ENCODE results near the gene GREM2. TPM values are rescaled to one million over a fixed set of nuclear protein-coding genes. Genes with fewer than 3 reads are reported as not detected.

GREM2 gene
- total RNA-seq, 2 donors from 2014 or later = 1.6 TPM

GRCh38 chr1:240496356-240496755 is 115.6 kb downstream of the GREM2 start:
- intact Hi-C loops (cut with DNase I) = no loop called here
- Histone ChIP-seq H3K27ac (no peak overlapping the region), H3K4me1 (replicated peaks) (no peaks in the 10 kb centered on the region), H3K4me3 (no peak overlapping the region), H3K9me3 (no peaks in the 10 kb centered on the region), H3K36me3 (no peaks in the 10 kb centered on the region), H3K27me3 (replicated peaks; ENCODE audit: insufficient read depth) (no peaks in the 10 kb centered on the region)
- WGBS = 92% methylated on average over 7 of the region's 7 CpGs
- TF ChIP-seq POLR2A (IDR thresholded peaks at IDR 0.05) = no peak
- no peak for TF ChIP-seq CTCF (IDR thresholded peaks at IDR 0.05)
- TF ChIP-seq POLR2AphosphoS5 (IDR thresholded peaks at IDR 0.05) = no peak
- no peak for DNase-seq (ENCODE audit: low spot score)

GRCh38 chr1:240495601-240496000 is 116.4 kb downstream of the GREM2 start:
- intact Hi-C loops (cut with DNase I) = no loop called here
- 63% methylated on average over 4 of the region's 4 CpGs for WGBS
- Histone ChIP-seq H3K27ac (no peak overlapping the region), H3K4me1 (replicated peaks) (no peaks in the 10 kb centered on the region), H3K4me3 (no peak overlapping the region), H3K9me3 (no peaks in the 10 kb centered on the region), H3K27me3 (replicated peaks; ENCODE audit: insufficient read depth) (no peaks in the 10 kb centered on the region), H3K36me3 (no peaks in the 10 kb centered on the region)
- no peak for TF ChIP-seq POLR2AphosphoS5 (IDR thresholded peaks at IDR 0.05)
- no peak for TF ChIP-seq POLR2A (IDR thresholded peaks at IDR 0.05)
- TF ChIP-seq CTCF (IDR thresholded peaks at IDR 0.05) = no peak
- DNase-seq (ENCODE audit: low spot score) = no peak

DNA sequence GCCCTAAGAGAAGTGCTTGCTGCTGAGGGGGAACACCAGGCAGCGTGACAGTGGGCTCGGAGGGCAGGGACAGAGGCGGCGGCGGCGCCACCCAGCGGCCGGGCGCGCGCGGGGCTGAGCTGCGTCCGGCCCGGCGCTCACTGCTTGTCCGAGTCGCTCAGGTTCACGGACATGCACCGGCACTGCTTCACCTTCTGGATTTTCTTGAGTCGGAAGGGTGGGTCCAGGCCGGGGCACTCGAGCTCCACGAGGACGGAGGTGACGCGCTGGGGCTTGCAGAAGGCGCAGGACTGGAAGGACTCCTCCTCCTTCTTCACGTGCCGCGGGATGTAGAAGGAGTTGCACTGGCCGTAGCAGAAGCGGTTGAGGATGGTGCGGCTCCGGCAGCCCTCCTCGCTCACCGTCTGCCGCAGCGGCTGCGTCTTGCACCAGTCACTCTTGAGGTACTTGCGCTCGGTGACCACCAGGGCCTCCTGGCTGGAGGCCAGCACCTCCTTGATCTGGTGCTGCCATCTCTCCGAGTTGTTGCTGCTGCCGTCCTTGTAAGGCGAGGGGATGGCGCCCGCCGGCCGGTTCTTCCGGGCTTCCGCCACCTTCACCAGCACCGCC is 119.0 kb downstream of the GREM2 start:
- WGBS = 52% methylated on average over 51 of the region's 52 CpGs
- no peak for TF ChIP-seq CTCF (IDR thresholded peaks at IDR 0.05)
- no peak for TF ChIP-seq POLR2AphosphoS5 (IDR thresholded peaks at IDR 0.05)
- TF ChIP-seq POLR2A (IDR thresholded peaks at IDR 0.05) = no peak
- DNase-seq (ENCODE audit: low spot score) = no peak
- Histone ChIP-seq H3K9me3 (no peaks in the 10 kb centered on the region), H3K4me1 (replicated peaks) (no peaks in the 10 kb centered on the region), H3K27me3 (replicated peaks; ENCODE audit: insufficient read depth) (no peaks in the 10 kb centered on the region), H3K4me3 (peak overlapping the region in 1 of 2 donors; percentile 9), H3K36me3 (no peaks in the 10 kb centered on the region), H3K27ac (no peak overlapping the region)
- intact Hi-C loops (cut with DNase I) = no loop called here

DNA sequence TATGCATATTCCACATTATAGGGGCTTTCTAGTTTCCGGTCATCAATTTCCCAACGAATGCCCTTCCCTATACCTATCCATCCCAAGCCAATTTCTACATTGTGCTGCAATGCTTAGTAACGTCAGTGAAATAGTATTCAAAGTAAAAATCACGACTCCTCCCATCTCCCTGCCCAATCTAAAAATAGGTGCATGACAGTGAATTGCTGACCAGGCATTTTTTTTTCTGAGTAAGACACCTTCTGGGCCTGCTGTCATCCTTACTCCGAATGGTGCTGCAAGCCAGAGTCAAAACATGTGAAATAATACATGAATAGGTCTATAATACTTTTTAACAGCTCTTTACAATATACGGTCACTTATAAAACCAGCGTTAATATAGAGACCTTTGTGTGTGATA is 120.2 kb downstream of the GREM2 start:
- H3K27me3 ChIP-seq (replicated peaks; ENCODE audit: insufficient read depth) = no peaks in the 10 kb centered on the region
- H3K27ac ChIP-seq = no peak overlapping the region
- H3K9me3 ChIP-seq = no peaks in the 10 kb centered on the region
- DNase-seq (ENCODE audit: low spot score) = no peak
- no peak for TF ChIP-seq CTCF (IDR thresholded peaks at IDR 0.05)
- no peak for TF ChIP-seq POLR2A (IDR thresholded peaks at IDR 0.05)
- no peak for TF ChIP-seq POLR2AphosphoS5 (IDR thresholded peaks at IDR 0.05)
- intact Hi-C loops (cut with DNase I) = no loop called here
- 79% methylated on average over 7 of the region's 7 CpGs for WGBS
- no peaks in the 10 kb centered on the region for H3K4me1 ChIP-seq (replicated peaks)
- no peaks in the 10 kb centered on the region for H3K36me3 ChIP-seq
- H3K4me3 ChIP-seq = no peak overlapping the region

GRCh38 chr1:240491156-240491555 is 120.8 kb downstream of the GREM2 start:
- no peak for DNase-seq (ENCODE audit: low spot score)
- Histone ChIP-seq H3K36me3 (no peaks in the 10 kb centered on the region), H3K27me3 (replicated peaks; ENCODE audit: insufficient read depth) (no peaks in the 10 kb centered on the region), H3K27ac (no peak overlapping the region), H3K9me3 (no peaks in the 10 kb centered on the region), H3K4me3 (no peak overlapping the region), H3K4me1 (replicated peaks) (no peaks in the 10 kb centered on the region)
- intact Hi-C loops (cut with DNase I) = no loop called here
- TF ChIP-seq POLR2AphosphoS5 (IDR thresholded peaks at IDR 0.05) = no peak
- no peak for TF ChIP-seq CTCF (IDR thresholded peaks at IDR 0.05)
- TF ChIP-seq POLR2A (IDR thresholded peaks at IDR 0.05) = no peak
- 57% methylated on average over 5 of the region's 5 CpGs for WGBS

Data from prostate gland (tissue), 2 donors.